Fibroblast of lung (primary cell): ENCODE data around the gene ITM2B.

Source experiments
- EZH2 ChIP-seq: IDR thresholded peaks from 2 replicates; pipeline ENCODE4 v1.5.1; 2012; ENCODE audit warnings: low read length, control low read depth, mild to moderate bottlenecking; ENCODE audit errors: missing control alignments
- TF ChIP-seq, protein P1 (sequence below), 2 donors: IDR thresholded peaks in 1 of 2; conservative IDR thresholded peaks in 1 of 2; 1 replicate in 1 of 2; 2 replicates in 1 of 2; pipeline ENCODE4 v1.5.1; 2011 to 2012; ENCODE audit warnings: low read length in 2 of 2, control low read depth in 1 of 2, inconsistent platforms in 1 of 2, low read depth in 1 of 2, mild to moderate bottlenecking in 1 of 2

GRCh38 chr13:48186722-48187121, 46.3 kb upstream of the ITM2B start:
- TF ChIP-seq, protein P1, sequence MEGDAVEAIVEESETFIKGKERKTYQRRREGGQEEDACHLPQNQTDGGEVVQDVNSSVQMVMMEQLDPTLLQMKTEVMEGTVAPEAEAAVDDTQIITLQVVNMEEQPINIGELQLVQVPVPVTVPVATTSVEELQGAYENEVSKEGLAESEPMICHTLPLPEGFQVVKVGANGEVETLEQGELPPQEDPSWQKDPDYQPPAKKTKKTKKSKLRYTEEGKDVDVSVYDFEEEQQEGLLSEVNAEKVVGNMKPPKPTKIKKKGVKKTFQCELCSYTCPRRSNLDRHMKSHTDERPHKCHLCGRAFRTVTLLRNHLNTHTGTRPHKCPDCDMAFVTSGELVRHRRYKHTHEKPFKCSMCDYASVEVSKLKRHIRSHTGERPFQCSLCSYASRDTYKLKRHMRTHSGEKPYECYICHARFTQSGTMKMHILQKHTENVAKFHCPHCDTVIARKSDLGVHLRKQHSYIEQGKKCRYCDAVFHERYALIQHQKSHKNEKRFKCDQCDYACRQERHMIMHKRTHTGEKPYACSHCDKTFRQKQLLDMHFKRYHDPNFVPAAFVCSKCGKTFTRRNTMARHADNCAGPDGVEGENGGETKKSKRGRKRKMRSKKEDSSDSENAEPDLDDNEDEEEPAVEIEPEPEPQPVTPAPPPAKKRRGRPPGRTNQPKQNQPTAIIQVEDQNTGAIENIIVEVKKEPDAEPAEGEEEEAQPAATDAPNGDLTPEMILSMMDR (conservative IDR thresholded peaks at IDR 0.05 in 1 of 2, IDR thresholded peaks at IDR 0.05 in 1 of 2; ENCODE audit: low read depth in 1 of 2, low read length in 2 of 2), result no peak
- TF ChIP-seq EZH2, result no peak
